NCI-H526 (cell line): ENCODE results near the gene ALX3.

Source experiments
- DNase-seq, 2 experiments: peaks; one replicate each; lab custom pipeline; 2025; lab: John Stamatoyannopoulos, UW

The ALX3 gene

DNA sequence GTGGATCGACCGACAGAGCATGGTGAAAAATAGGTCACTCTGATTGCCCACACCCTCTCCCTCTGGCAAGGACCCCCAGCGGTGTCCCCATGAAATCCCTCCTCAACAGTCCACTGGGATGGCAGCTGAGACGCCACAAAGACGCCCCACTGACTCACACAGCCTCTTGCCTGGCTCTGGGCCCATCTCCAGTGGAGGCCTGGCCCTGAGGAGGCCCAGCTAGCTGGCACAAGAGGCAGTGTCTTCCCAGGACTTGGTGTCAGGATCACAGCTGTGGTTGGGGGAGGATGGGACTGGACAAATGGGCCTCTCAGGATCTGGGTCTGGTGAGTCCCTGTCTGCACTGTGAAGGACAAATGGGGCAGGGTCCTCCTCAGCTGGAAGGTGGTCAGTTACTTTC lies 4.6 kb downstream of the ALX3 start:
- no peak for DNase-seq

DNA sequence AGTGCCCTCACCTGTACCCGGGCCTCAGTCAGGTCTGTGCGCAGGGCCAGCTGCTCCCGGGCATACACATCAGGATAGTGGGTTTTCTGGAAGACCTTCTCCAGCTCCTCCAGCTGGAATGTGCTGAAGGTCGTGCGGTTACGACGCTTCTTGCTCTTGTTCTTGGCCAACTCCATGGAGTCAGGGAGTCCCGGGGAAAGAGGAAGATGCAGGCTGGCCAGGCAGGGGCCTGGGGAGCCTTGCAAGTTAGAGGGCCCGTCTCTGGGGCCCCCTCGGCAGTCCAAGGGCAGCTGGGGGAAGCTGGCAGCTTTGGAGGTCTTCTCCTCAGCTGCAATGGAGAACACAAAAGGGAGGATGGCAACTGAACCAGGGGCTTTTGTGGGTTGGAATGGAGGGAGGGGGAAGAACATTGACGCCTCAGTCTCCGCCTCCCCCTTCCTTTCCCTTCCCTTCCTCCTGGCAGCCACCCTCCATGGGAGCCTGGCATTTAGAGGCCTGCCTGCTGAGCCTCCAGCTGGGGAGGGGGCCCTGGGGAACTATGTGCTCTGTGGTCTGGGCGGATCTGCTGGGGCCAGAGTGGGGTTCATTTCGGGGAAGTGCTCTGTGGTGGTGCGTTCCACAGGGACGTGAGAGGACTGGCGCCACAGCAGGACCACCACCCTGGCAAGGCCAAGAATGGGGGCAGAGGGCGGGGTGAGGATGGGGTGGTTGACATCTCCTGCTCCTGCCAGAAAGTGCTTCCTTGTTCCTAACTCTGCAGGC lies 5.7 kb downstream of the ALX3 start:
- DNase-seq, result no peak

DNA sequence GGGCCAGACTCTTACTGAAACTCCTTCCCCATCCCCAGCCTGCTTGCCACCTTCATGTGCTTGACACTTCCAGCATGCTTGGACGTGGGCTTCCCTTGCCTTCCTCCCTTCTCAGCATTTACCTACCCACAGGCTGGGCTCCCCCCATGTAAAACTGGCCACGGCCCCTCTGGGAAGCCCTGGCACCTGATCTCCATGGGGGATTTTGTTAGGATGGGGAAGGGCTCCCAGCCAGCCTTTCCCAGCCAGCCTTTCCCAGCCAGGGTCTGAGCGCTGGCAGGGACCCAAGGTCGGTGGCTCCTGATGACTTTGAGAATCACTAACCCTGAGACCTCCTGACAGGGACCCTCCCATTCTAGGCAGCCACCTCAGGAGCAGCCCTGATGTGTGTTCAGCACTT lies 6.7 kb downstream of the ALX3 start:
- DNase-seq, result no peak

DNA sequence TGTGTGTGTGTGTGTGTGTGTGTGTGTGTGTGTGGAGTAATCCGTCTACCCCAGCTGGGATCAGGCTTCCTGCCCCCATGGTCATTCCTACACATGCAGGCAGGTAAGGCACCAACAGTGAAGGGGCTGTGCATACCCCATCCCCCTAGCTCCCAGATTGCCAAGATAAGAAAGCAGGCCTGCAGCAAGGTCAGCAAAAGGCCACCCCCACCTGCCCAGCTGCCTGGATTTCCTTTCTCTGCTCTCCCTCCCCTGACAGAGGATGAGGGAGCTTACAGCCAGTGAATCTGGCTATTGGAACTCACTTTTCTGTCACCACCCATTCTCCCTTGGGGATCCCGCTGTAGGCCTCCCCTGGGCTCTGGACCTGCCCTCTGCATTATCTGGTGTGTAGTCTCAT lies 7.9 kb downstream of the ALX3 start:
- no peak for DNase-seq

DNA sequence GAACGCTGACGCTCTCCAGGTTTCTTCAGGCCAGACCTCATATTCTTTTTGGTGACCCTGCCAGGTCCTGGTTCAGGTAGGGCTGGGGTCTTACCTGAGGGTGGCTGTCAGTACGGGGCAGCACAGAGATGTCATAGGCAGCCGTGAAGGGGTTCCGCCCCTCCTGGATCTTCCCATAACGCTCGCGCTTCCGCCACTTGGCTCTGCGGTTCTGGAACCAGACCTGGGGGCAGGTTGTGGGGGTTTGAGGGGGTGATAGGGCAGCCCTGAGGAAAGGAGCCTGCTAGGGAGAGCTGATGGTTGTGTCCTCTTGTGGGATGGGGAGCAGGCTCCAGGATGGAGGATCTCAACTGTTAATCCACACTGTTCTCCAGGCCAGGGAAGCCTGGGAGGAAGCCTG lies 9.1 kb downstream of the ALX3 start:
- no peak for DNase-seq

DNA sequence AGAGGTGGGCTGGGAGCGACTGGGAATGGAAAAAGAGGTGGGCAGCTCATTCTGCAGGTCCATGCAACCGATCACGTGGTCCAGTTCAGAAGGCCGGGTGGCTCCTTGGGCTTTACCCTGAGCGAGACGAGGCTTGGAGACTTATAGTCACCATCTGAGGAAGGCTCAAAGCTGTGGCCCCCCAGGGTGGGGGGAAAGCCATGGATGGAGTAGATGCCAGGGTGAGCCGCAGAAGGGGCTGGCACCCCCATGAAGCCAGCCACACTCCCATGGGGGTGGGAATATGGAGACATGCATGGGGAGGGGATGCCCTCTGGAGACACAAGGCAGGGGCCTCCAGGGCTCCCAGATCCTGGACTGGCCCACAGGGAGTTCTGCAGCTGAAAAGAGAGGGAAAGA lies 9.8 kb downstream of the ALX3 start:
- no peak for DNase-seq

DNA sequence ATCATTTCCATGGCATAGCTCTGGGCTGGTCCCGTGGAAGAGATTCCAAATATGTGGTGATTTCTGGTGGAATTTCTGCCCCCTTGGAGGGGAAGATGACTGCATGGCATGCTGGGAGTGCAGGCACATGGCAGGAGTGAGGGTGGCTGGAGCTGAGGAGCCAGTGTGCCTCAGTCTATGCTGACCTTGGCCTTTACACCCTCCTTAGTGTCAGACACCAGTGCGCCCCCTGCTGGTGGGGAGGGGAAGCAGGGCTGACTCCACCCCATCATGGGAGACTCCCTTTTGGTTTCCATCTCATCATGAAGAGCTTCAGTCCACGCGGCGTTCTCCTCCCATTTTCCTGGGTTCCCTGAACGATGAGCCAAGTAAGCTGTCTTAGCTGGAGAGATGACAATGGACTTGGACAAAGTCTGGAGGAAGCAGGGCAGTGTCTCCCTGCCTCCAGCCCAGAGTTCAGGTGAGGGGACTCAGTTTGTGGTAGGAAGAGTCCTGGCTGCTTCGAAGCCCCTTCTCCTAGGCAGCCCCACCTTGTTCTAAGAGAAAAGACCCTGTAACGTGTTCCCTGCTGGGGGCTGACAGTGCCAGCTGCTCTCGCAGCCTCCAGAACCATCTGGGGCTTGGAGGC lies 10.3 kb downstream of the ALX3 start:
- DNase-seq, result peak in 1 of 2 experiments; percentile 50

DNA sequence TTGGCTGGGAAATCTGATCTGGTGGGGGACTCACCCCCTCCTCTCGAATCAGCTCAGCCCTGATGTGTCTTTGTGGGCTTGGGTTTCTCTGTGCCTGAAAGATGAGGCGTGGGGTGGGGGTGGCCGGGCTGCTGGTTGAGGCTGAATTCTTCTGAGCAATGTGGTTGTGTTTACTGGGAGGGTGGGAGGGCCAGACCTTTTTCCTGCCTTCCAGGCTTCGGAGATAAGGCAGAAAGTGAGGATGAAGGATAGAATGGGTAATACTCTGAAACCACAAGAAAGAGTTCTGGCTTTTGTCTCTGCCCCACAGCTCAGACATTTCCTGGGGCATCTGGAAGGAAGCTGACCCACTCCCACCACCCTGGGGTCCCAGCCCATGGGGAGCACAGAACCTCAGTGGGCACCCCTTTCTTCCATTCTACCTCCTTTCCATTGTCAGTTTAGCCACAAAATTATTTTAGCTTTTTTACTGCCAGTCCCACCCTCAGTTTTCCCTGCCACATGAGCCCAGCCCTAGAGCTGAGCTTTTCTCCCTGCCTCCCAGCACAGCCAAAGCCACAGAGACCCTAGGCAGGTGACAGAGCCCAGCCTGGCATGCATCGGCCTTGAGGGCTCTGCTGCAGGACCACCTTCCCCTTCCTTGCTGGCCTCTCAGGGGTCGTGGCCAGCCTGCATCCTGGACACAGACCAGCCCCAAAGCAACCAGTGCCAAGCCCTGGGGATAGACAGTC lies 11.2 kb downstream of the ALX3 start:
- no peak for DNase-seq

DNA sequence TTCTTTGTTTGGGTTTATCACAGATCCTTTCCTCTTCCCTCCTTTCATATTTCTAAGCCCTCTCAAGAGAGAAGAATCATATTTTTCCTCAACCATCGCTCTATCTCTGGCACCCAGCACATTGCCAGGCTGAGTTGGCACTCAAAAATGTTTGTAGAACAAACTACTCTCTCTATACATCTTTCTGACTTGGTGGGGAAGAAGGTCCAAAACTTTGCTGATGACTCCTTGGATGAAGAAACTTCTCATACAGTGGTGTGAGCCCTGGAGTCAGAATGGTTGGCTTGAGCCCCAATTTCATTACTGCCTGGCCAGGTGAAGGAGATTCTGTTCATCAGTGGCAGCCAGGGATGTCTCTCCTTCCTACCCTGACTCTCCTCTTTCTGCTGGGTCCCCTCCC lies 11.9 kb downstream of the ALX3 start:
- DNase-seq, result no peak

DNA sequence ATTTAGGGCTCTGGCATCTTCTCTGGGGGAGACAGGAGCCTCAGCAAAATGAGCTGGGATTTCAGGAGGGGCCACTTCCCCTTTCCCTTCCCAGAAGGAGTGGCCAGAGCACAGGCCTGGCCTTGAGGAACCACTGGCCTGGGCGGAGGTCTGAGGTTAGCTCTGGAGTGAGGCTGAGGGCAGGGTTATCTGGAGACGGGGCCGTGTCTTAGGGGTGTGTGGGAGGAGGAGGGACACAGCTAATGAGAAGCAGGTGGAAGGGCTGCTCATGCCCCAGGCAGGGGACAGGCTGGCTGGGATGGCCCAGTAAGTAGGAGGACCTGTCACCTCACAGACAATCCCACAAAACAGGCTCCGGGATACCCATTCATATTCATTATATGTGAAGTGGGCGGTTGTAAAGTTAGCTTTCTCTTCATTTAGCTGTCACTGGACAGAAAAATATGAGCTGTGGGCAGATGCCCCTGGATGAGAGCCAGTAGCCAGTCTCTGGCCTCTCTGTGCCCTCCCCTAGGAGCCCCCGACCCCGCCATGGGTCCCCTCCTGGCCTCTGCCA lies 12.4 kb downstream of the ALX3 start:
- DNase-seq, result no peak

DNA sequence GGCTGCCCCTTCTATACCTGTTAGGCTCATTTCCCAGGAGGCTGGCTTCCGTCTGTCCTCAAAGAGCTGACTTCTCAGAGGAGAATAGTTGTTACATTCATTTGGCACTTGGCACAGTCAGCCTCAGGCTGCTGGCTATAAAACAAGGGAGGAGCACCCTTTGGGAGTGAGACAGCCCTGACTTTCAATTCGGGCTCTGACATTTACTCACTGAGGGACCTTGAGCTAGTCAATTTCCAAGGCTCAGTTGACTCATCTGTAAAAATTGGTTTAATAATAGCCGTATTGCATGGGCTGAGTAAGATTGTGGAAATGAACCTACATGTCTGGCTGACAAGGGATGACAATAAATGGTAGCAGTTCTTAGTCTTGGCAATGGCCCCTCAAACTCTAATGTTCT lies 13.7 kb downstream of the ALX3 start:
- DNase-seq, result no peak

DNA sequence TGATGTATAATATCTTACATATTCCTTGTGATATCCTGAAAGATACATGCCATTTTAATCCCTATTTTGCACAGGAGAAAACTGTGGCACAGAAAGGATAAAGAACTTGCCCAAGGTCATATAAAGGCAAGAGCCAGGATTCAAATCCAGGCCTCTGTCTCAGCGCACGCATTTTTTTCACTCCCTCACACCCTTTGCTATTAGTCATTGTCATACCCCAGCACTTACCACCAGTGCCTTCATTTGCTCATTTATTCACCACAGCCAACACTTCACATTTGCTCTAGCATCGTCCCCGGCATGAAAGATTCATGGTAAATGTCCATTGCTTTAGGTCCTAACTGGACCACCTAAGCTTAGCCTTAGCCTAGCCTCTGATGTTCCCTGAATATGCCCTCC lies 14.2 kb downstream of the ALX3 start:
- DNase-seq, result no peak

DNA sequence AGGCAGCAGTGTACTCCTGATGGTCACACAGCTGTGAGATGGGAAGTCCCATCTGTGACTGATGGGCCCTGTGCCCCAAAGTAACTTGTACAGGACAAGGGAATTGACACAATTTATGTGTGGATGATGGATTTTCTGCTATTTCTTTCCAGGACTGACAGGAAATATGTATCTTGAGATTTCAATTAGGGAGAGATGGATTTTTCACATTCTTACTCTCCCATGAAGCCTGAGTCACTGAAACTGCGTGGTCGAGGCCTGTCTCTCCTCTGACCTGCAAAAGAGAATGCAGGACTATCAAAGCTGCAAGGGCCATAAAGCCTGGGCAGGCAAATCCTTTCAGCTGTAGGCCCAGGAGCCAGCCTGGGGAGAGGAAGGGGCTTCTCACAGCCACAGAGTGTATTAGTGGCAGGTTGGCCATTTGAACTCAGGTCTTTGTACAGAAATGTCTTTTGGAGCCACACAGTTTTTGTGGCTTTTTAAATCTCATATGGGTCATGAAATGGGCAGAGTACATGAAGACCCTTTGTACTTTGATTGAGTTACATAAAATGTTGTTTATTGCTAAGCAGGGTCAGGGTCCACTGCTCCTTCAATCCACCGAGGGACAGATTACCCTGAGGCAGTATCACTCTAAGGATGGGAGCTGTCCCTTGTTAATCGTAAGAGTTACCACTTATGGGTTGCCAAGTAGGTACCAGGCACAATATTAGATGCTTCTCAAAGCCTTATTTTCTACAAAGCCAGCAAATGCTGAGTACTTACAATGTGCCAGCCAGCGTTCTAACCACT lies 14.8 kb downstream of the ALX3 start:
- DNase-seq, result no peak

DNA sequence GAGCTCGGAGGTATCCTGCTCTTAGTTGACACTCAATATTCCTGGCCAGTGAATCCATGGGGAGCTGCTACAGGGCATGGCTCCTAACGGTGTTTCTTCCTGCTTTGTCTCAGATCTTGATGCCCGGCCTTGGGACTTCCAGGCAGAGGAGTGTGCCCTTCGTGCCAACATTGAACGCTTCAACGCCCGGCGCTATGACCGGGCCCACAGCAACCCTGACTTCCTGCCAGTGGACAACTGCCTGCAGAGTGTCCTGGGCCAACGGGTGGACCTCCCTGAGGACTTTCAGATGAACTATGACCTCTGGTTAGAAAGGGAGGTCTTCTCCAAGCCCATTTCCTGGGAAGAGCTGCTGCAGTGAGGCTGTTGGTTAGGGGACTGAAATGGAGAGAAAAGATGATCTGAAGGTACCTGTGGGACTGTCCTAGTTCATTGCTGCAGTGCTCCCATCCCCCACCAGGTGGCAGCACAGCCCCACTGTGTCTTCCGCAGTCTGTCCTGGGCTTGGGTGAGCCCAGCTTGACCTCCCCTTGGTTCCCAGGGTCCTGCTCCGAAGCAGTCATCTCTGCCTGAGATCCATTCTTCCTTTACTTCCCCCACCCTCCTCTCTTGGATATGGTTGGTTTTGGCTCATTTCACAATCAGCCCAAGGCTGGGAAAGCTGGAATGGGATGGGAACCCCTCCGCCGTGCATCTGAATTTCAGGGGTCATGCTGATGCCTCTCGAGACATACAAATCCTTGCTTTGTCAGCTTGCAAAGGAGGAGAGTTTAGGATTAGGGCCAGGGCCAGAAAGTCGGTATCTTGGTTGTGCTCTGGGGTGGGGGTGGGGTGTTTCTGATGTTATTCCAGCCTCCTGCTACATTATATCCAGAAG lies 16.7 kb downstream of the ALX3 start:
- DNase-seq, result peak in 1 of 2 experiments; percentile 77

DNA sequence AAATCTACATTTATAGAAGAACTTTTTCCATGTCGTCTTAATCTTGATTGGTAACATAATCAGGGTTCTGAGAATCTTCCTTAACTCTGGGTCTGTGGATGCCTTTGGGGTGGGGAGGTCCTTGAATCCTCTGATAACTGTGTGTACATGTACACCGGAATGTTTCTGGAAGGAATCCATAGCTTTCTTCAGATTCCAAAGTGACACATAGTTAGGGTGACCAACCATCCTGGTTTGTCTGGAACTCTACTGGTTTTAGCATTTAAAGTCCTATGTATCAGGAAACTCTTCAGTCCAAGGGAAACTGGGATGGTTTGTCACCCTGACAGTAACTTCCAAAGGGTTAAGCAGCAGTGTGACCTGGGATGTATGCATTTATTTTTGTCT lies 19.2 kb downstream of the ALX3 start:
- no peak for DNase-seq

DNA sequence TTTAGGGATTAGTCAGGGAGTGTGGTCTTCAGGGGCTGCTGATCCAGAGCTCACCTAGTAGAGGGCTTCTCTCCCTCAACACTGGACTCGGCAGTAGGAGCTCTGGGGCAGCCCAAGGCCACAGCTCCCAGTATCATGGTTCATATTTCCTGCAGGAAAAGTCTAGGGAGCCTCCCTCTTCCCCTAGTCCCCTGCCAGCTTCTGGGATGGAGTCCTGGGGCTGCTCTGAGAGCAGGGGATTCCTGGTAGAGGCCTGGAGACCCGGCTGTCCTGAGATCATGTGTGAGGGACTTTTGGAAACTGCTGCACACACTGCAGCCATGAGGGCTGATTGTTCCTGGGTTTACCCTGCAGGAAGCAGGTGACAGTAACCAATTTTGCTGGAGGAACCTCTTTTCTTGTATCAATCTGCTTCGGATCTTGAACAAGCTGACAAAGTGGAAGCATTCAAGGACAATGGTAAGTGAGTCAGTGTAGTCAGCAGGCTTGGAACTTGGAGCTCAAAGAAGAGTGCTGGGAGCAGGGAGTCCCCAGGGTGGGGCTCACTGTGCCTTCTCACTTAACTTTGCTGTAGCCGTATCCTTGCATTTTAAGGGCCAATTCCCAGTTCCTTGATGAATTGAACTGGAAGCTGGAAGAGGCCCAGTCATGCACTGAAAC lies 19.7 kb downstream of the ALX3 start:
- no peak for DNase-seq

DNA sequence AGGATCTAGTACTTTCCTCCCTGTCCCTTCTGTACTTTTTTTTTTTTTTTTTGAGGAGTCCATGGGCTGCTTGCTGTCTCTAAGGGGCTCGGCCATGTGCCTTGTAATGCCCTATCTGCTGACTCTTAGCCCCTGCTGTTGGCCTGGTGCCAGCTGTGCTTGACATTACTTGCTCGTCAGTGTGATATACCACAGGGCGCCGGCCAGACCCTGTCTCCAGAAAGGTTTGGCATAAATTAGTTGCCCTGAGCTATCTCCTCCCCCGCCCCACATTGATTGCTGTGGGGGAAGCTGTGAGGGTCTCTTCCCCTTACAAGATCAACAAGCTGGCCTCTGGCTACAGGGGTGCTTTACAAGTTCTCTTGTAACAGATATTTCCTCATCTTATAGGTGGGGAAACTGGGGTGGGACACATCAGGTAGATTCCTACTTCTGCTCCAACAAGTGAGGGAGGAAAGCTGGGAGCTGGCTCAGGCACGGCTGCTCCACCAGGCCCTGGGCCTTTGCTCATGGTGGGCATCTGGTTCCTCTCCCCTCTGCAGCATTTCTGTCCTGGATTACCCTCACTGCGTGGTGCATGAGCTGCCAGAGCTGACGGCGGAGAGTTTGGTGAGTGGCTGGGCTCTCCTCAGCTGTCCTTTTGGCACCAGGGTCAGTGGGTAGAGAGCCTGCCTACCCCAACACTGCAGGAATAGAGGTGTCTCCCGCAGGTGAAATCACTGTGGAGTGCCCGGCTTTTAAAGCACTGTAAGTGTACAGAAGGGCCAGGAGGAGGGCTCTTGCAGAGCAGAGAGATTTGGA lies 20.5 kb downstream of the ALX3 start:
- DNase-seq, result no peak

DNA sequence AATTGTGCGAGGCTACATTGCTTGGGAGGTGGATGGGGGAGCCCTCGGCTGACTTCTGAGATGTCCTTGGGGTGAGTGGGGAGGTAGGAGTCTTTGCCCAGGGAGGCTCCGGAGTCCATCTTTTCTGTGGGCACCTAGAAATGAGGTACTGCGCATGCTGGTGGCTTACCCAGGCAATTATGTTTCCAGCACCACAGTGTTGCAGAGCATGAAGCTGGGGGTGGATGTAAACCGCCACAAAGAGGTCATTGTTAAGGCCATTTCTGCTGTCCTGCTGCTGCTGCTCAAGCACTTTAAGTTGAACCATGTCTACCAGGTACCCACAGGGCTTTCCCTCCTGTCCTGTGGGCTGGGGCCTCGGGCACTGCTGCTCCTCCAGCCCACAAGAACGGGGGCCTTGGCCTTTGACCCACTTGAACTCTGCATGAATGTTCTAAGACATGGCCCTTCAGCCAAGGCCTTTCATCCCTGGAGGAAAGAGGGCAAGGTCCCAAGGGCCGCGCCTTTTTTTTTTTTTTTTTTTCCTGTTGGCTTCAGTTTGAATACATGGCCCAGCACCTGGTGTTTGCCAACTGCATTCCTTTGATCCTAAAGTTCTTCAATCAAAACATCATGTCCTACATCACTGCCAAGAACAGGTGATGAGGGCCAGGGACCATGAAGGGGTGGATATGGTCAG lies 21.4 kb downstream of the ALX3 start:
- DNase-seq, result no peak

DNA sequence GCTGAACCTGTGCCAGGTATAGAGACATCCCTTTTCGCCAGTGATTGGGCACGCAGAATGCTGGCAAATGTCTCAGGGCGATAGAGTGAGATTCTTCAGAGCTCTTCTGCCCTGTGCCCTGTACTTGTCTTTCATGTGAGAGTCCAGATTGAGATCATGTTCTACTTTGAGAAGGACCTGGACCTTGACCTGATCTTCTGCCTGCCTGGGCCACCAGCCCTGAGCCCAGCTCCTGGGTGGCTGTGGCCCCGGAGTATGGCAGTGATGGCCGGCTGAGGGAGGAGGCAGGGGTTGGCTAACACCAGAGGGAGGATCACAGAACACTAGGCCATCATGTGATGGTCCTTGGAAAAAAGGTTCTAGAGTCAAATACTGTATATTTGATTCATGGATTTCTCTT lies 22.2 kb downstream of the ALX3 start:
- DNase-seq, result no peak
